ENCODE data around the gene TSC22D3. TPM values are rescaled to one million over a fixed set of nuclear protein-coding genes. Genes with fewer than 3 reads are reported as not detected.

TSC22D3 gene
- total RNA-seq, 2 donors from 2014 or later = 18.5 to 23.3 TPM

GRCh38 chrX:107755721-107756120 lies 19.9 kb downstream of the TSC22D3 start:
- Histone ChIP-seq H3K9ac (ENCODE audit: low read depth in 2 of 2, low read length in 2 of 2) (no peak overlapping the region), H3K36me3 (no peaks in the 10 kb centered on the region), H3K9me3 (no peaks in the 10 kb centered on the region), H3K27me3 (no peaks in the 10 kb centered on the region), H3K27ac (no peak overlapping the region), H3K4me1 (no peaks in the 10 kb centered on the region), H3K4me3 (no peak overlapping the region)
- no peak for DNase-seq
- intact Hi-C loops (cut with DNase I) = no loop called here
- TF ChIP-seq CTCF (IDR thresholded peaks at IDR 0.05) = no peak

DNA sequence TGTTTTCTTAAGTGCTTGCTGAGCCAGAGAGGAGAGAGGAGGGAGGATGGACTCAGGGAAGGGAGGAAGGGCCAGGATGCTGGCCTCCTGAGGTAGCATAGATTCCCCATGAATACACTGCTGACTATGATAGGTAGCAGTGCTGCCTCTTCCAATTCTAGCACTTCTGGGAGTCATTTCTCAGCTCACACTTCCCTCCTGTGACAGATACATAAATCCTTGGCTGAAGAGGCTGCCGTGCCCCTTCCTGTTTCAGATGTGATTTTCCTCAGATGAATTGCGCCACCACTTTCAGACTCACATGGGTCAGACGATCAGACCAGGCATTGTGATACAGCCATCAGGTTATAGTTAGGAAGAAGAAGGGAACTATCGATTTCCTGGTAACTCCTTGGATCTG lies 22.4 kb downstream of the TSC22D3 start:
- Histone ChIP-seq H3K4me3 (no peak overlapping the region), H3K36me3 (no peaks in the 10 kb centered on the region), H3K27ac (no peak overlapping the region), H3K9me3 (no peaks in the 10 kb centered on the region), H3K9ac (ENCODE audit: low read depth in 2 of 2, low read length in 2 of 2) (no peak overlapping the region), H3K27me3 (no peaks in the 10 kb centered on the region), H3K4me1 (no peaks in the 10 kb centered on the region)
- intact Hi-C loops (cut with DNase I) = no loop called here
- DNase-seq = no peak
- no peak for TF ChIP-seq CTCF (IDR thresholded peaks at IDR 0.05)

GRCh38 chrX:107752714-107753113 lies 22.9 kb downstream of the TSC22D3 start:
- H3K36me3 ChIP-seq = no peaks in the 10 kb centered on the region
- no peaks in the 10 kb centered on the region for H3K9me3 ChIP-seq
- H3K4me3 ChIP-seq = no peak overlapping the region
- no peak for DNase-seq
- no peaks in the 10 kb centered on the region for H3K4me1 ChIP-seq
- H3K27ac ChIP-seq = no peak overlapping the region
- H3K9ac ChIP-seq (ENCODE audit: low read depth in 2 of 2, low read length in 2 of 2) = no peak overlapping the region
- intact Hi-C loops (cut with DNase I) = no loop called here
- H3K27me3 ChIP-seq = no peaks in the 10 kb centered on the region
- no peak for TF ChIP-seq CTCF (IDR thresholded peaks at IDR 0.05)

GRCh38 chrX:107752043-107752442 lies 23.5 kb downstream of the TSC22D3 start:
- DNase-seq = no peak
- H3K9me3 ChIP-seq = no peaks in the 10 kb centered on the region
- intact Hi-C loops (cut with DNase I) = no loop called here
- no peak for TF ChIP-seq CTCF (IDR thresholded peaks at IDR 0.05)
- no peaks in the 10 kb centered on the region for H3K27me3 ChIP-seq
- no peak overlapping the region for H3K27ac ChIP-seq
- no peak overlapping the region for H3K4me3 ChIP-seq
- H3K4me1 ChIP-seq = no peaks in the 10 kb centered on the region
- no peak overlapping the region for H3K9ac ChIP-seq (ENCODE audit: low read depth in 2 of 2, low read length in 2 of 2)
- H3K36me3 ChIP-seq = no peaks in the 10 kb centered on the region

GRCh38 chrX:107750861-107751445 lies 24.6 kb downstream of the TSC22D3 start:
- intact Hi-C loops (cut with DNase I) = no loop called here
- H3K4me1 ChIP-seq = no peaks in the 10 kb centered on the region
- H3K9ac ChIP-seq (ENCODE audit: low read depth in 2 of 2, low read length in 2 of 2) = no peak overlapping the region
- no peak overlapping the region for H3K4me3 ChIP-seq
- no peak for DNase-seq
- no peaks in the 10 kb centered on the region for H3K27me3 ChIP-seq
- H3K36me3 ChIP-seq = no peaks in the 10 kb centered on the region
- H3K9me3 ChIP-seq = no peaks in the 10 kb centered on the region
- TF ChIP-seq CTCF (IDR thresholded peaks at IDR 0.05) = no peak
- no peak overlapping the region for H3K27ac ChIP-seq
